GM18870 (cell line): ENCODE data around the gene PAK1.
"Not testable (repeated sequence)": the region's sequence is repeated elsewhere in the genome, so short reads cannot be mapped to it uniquely, and the experiment has no call there.

ENCODE experiments used
- ATAC-seq: cut with Tn5 transposase; IDR thresholded peaks from one replicate; pipeline ENCODE4 v1.9.1; 2021; ENCODE audit warnings: moderate library complexity; ENCODE audit not compliant: unreplicated experiment

PAK1 gene

DNA sequence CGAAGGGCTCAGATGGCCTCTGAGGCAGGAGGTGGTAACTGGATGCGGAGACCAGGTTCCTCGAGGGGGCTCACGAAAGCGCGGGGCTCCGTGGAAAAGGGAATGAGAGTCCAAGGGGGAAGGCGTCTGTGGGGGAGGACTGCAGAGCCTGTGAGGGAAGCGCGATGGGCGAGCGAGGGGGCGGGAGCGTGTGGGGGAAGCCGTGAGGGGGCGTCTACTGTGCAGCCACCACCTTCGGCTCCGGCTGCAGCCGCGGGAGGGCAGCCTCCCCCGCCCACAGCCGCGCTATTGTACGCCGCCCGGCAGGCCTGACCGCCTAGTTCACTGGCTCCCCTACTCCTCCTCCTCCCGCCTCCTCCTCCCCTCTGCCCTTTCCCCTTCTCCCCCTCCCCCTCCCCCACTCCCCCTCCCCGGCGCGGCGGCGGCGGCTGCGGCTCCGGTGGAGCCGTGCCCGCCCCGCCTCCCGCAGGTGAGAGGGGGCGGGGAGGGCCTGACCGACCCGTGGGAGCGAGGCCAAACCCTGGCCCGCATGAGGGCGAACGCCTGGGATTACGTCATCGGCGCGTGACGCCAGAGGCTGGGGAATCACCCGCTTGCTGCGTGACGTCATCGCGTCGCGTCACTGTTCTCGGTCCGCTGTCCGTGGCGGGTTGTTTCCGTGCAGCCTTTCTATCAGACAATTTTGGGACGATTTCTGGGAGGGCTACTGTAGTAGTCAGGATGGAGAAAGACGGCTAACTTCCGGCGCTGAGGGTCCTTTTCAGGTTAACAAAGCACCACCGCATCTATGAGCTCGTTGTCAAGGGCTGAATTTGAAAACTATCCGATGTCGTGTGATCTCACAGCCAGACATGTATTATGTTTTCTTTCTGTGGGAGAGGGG lies at the start of gene PAK1:
TSS of gene PAK1 (minus strand) at position 294 of the 883 bp plus-strand sequence. CDS start 81,574 bp downstream, outside the sequence.
- no peak for ATAC-seq

DNA sequence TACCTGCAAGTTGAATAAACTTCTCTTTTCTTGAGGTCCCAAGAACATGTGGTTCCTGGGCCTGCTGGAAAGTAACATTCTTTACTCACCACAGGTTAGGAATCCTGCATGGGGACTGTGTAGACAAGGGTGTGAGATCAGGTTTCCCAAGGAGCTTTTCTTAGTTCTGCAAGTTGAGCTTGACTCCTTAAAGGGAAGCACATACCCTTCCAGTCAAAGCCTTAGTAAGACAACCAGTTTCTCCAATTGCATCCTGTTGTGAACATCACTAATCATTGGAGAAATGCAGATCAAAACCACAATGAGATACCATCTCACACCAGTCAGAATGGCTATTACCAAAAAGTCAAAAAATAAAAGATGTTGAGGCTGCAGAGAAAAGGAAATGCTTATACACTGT lies 48.3 kb upstream of the PAK1 start:
- ATAC-seq: no peak

DNA sequence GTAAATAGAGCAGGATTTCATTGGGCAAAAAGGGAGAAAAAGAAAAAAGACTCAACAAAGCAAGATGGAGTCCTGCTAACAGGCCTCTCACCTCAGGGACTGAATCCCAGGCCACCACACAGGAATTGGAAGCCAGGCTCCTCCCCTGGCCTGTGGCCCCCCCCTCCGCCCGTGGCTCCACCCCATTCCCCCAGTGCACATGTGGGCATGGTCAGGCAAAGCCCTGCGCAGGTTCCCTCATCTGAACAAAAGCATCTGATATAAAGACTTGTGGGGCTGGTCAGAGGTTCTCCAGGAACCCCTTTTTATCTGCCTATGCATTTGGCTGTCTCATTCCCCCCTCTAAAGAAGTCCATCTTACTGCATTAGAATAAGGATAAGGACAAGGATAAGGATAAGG lies 46.0 kb upstream of the PAK1 start:
- ATAC-seq: no peak

DNA sequence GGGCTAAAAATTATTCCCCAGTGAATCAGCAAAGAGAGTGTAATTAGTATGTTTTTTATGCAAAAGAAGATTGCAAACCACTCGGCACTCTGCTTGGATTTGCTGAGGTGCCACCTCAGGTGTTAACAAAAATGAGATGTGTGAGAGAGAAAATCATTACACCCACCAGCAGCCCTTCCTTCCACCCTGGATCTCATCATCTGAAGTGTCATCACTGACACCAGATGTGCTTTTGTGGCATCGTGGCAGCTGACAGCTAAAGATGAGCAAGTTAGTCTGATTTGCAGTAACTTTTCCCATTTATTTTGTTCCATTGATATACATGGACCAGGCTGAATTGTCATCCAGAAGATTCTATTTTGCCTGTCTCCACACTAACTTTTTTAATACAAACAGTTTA lies 44.6 kb upstream of the PAK1 start:
- ATAC-seq: no peak

DNA sequence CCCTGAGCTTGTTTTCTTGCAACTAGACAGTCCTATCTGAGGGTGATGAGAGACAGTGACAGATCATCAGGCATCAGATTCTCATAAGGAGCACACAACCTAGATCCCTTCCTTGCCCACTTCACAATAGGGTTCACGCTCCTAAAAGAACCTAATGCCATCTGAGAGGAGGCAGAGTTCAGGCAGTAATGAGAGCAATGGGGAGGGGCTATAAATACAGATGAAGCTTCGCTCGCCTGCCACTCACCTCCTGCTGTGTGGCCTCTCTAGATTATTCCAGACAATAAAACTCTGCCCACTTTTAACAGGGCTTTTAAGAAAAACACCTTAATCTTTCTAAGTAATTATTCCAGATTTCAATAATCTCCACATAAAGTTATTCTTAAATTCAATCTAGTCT lies 43.9 kb upstream of the PAK1 start:
- no peak for ATAC-seq

DNA sequence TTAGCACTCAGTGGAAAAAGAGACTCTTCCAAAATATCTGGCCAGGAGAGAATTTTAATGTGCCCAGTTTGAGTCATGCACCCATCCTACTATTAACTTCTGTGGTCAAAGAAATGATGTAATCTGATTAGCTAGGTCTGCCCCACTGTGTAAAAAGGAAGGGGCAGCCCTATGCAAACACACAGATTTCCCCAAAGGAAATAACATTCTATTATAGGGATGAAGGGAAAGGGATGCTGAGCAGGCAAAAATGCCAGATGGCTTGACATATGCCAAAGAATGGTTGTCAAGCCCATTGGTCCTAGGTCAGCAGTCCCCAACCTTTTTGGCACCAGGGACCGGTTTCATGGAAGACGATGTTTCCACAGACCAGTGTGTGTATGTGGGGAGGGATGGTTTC lies 43.3 kb upstream of the PAK1 start:
- no peak for ATAC-seq

DNA sequence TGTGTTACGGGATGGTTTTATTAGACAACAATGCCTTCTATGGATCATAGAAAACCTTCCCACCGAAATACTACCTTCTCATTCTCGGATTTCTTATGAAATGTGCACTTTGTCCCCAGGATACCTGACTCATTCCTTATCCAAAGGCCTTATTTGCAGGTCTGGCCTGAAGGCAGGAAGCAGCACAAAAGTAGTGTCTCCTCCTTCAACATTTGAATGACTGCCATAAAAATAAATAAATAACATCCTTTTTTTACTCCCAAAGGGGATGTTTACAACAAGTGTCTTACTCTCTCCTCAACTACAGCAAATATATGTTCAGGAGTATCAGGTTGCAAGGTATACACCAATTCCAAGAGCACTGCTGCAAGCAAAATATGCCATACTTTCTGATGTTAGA lies 41.6 kb upstream of the PAK1 start:
- ATAC-seq: no peak

DNA sequence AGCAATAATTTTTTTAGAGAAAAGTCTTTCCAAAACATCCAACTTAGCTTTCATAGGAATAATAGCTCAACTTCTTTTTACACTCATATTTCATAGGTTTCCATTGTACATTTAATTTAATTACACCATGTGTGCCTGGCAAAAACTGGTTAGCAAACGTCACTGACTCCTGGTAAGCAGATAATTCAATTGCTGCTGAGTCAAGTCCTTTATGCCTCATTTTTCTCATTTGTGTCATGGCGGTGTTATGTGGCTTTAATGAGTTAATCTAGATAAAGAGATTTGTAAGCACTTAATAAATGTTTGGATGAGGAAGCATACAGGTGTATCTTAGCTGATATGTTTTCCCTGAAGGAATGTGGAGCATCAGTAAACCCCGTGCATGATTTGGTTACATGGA lies 41.2 kb upstream of the PAK1 start:
- no peak for ATAC-seq

DNA sequence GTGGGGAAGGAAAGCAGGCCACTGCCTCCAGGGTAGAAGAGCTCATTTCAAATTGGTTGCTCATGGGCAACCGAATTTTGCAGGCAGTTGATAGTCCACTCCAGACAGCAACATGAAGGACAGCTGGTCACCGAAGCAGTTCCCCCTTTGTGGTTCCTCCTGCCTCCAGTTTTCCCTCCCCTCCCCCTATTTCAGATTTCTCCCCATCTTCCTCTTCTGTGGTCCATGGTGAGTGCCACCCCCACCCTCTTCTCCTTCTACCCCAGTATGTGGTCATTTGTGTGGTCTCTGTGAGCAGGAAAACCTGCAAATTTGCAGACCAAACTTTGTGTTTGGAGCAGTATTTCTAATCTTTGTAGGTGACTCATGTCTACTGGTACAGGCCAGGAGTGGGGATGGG lies 38.2 kb upstream of the PAK1 start:
- ATAC-seq: no peak

DNA sequence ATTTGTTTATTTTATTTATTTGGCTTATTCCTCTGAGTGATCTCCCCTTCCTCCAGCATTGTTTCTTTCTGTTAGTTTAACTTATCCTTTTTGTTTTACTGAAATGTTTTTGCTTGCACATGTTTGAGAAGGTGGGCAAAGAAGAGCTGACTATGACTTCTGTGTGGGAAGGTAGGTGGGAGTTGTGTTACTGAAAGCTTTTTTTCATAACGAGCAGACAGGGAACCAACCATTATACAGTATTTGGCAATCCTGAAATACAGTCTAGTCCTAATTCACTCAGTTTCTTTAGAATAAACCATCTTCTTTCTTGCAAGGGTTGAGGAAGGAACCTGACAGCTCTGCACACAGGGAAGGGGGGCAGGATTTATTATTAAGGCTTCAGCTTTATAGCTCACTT lies 37.0 kb upstream of the PAK1 start:
- ATAC-seq: no peak

DNA sequence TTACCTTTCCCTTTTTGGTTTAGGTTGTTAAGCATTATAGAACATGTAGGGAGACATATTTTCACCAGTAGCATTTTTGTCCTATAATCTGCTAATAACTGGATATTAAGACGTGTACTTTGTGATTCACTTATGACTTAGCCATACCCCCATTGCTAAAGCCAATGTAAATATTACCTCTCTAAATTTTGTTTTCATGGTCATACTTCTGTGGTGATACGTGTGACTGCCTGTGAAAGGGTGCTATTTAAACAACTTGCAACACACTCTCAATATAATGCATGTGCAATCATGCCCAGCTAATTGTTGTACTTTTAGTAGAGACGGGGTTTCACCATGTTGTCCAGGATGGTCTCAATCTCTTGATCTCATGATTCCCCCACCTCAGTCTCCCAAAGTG lies 36.2 kb upstream of the PAK1 start:
- ATAC-seq: no peak

DNA sequence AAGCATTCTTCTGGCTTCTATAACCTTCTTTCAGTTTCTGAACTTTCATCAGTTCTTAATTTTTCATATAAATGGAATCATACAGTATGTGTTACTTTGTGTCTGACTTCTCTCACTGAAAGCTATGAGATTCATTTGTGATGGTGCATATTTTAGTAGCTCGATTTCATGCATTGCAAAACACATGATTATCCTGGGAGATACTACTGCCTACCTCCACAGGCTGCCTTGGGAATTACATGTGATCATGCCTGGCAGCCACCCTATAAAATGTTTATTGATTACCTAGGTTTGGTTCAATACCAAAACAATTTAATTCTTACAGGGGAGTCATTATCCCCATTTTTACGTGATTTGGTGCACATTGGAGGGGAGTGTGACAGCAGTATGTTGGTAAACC lies 34.1 kb upstream of the PAK1 start:
- ATAC-seq: no peak

DNA sequence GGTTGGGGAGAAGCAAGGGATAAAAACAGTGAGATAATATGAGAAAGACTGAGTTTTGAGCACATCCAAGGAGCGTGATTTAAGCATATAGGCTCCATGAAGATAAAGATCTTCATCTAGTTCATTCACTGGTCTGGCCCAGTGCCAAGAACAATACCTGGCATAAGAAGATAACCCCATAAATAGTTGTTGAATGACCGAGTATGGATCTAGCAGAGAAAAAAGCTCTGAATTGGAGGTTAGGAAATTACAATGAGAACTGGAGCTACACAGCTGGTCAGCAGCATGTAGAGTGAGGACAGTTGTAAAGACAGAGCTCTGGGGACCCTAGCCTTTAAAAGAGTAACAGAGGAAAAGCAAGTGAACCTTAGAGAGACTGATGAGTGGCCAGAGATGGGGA lies 33.0 kb upstream of the PAK1 start:
- ATAC-seq: no peak

DNA sequence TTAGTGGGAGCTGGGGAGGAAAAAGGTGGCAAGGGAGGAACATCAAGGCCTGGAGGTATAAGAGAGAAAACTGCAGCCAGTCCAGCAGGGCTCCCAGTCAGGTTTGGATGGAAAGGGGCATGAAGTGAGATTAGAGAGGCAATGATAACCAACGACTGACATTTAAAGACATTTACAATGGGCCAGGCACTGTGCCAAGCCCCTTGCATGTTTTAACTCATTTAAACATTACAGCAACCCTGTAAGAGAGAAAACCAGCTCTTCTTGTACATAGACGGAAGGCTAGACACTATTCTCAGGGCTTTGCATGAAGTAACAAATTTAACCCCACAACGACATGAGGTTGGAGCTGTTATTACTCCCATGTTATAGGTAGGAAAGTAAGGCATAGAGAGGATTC lies 32.1 kb upstream of the PAK1 start:
- ATAC-seq: no peak

DNA sequence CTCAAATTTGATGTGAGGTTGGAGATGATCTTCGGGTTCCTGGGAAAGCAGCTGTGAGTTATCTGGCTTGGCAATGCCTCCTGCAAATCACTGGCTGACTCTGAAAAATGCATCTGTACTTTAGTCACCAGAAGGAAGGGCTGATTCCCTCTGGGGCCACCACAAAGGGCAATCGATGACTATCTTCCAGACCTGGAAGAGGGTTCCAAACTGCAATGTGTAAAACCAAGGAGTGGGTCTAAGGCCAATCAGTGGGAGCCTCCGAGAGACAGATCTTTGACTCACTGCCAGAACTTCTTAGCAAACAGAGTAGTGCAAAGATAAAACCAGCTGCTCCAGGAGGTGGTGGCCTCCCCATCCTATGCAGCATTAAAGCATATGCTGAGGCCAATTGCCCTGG lies 29.1 kb upstream of the PAK1 start:
- no peak for ATAC-seq

DNA sequence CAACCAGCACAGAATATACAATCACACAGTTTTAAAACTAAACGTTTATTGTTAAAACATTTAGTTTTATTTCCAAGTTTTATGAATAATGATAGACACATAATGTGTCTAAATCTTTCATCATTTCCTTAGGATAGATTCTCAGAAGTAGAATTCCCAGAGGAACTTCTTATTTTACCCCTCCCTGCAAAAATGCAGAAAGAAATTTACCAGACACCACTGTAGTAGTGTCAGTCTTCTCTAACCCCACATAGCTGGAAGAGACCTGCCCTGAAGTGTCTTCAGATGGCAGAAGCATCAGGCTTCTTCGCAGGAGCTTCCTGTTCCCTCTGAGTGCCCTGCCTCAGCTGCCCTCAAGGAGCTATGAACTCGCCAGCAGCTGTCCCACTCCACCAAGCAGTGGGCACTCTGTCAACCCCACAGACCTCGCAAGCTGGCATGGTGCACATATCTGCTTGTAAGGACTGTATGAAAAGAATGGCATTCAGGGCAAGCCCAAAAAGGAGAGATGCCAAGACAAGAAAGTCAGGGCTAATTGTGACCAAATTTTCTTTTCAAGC lies 28.5 kb upstream of the PAK1 start:
- no peak for ATAC-seq

DNA sequence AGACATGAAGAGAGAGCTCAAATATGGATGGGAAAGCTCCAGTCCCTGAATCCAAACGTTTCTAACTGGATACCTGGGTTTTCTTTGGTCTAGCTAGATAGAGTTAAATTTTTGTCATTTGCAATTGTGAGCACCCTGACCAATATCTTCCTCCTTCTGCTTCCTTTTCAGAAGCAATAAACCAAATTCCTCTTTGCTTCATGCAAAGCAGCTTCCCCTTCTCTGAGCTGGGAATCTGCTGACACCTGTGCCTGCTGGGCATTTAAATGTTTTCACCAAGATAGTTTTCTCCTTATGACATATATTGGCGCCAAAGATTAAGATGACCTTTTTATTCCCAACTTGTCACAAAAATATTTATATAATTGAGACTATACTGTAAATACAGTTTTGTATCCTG lies 27.9 kb upstream of the PAK1 start:
- ATAC-seq: no peak

DNA sequence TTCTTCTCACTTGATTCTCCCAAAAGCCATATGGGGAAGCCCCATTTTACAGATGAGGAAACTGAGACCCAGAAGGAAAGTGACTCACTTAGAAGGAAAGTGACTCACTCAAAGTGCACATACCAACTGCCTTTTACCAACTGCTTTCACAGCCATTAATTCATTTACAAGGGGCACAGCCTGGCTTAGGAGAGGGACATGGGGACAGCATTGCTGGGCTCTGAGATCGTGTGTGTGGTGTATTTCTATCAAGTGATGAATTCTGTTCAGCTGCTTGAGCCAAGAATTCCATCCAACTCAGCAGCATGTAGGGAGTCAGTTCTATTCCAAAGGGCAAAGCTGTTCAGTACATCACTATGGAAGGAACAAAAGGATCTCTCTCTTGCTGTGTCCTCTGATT lies 23.5 kb upstream of the PAK1 start:
- no peak for ATAC-seq

DNA sequence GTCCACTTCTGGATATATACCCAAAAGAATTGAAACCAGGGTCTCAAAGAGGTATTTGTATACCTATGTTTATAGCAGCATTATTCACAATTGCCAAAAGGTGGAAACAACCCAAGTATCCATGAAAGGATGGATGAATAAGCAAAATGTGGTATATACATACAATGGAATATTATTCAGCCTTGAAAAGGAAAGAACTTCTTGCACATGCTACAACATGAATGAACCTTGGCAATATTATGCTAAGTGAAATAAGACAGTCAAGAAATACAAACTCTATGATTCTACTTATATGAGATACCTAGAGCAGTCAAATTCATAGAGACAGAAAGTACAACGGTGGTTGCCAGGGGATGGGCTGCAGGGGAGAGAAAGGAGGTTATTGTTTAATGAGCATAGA lies 21.6 kb upstream of the PAK1 start:
- no peak for ATAC-seq

DNA sequence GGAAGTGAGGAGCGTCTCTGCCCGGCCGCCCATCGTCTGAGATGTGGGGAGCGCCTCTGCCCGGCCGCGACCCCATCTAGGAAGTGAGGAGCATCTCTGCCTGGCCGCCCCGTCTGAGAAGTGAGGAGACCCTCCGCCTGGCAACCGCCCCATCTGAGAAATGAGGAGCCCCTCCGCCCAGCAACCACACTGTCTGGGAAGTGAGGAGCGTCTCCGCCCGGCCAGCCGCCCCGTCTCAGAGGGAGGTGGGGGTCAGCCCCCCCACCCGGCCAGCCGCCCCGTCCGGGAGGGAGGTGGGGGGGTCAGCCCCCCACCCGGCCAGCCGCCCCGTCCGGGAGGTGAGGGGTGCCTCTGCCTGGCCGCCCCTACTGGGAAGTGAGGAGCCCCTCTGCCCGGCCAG lies 16.1 kb upstream of the PAK1 start:
- ATAC-seq: not testable (repeated sequence)

DNA sequence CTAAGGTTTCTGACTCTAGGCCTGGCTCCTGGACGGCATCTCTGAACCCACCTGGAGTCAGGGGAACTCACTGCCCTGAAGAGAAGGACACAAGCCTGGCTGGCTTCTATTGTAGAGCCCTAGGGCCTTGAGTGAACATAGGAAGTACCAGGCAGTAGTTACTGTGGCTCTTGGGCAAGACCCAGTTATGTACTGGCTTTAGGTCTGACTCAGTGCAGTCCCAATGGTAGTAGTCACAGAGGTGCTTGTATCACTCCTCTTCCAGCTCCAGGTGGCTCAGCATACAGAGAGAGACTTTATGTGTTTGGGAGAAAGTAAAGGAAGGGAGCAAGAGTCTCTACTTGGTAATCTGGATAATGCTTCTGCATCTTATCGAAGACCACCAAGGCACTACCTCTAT lies 13.9 kb upstream of the PAK1 start:
- ATAC-seq: no peak

DNA sequence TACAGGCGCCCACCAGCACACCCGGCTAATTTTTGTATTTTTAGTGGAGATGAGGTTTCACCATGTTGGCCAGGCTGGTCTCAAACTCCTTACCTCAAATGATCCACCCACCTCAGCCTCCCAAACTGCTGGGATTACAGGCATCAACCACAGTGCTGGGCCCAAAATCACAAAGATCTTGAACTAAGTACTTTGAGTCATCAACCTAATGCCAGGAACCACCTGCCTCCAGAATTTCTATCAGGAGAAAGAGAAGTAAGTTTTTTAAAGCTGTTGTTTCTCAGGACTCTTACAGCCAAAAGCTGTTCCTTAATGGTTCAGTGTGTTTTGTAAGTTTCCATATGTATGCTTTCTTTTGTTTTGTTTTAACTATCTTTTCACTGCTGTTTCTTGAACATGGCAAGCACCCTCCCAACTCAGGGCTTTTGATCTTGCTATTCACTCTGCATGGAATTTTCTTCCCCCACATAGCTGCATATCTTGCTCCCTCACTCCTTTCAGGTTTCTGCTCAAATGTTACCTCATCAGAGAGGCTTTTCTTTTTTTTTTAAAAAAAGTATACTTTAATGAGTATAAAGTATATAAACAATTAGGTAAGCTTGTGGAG lies 6.0 kb upstream of the PAK1 start:
- ATAC-seq: no peak
